ENCODE results near the gene ANP32B. TPM values are rescaled to one million over a fixed set of nuclear protein-coding genes. Genes with fewer than 3 reads are reported as not detected.

Gene ANP32B
- total and polyA plus RNA-seq, 2 experiments from 2014 or later, result 13.1 to 114 TPM

GRCh38 chr9:97992219-97992618 is 9.1 kb downstream of the ANP32B start:
- no peak overlapping the region for H3K4me2 ChIP-seq
- Mint-ChIP-seq H3K36me3 (ENCODE audit: low read depth) (peaks cover 19% of the 10 kb centered on the region; the same call in 2 of the 3 replicates), H3K27ac (no peak overlapping the region), H3K4me3 (no peak overlapping the region), H3K9me3 (no peaks in the 10 kb centered on the region), H3K4me1 (peaks cover 11% of the 10 kb centered on the region), H3K27me3 (ENCODE audit: insufficient read depth, low read depth, poor library complexity) (no peaks in the 10 kb centered on the region)
- H3K4me3 ChIP-seq, result no peak overlapping the region
- no peak overlapping the region for H3K27ac ChIP-seq (ENCODE audit: low read depth)
- no peaks in the 10 kb centered on the region for H3F3A ChIP-seq (replicated peaks; ENCODE audit: low read depth)
- H3K9me2 ChIP-seq (ENCODE audit: insufficient read depth), result no peaks in the 10 kb centered on the region
- peaks cover 16% of the 10 kb centered on the region for H3K36me3 ChIP-seq (ENCODE audit: insufficient read depth)
- DNase-seq (ENCODE audit: low spot score) (no peak), ATAC-seq (no peak)
- peaks cover 85% of the 10 kb centered on the region for H3K79me2 ChIP-seq (replicated peaks; ENCODE audit: insufficient read depth)
- TF ChIP-seq JUNB (IDR thresholded peaks at IDR 0.05; ENCODE audit: unreplicated experiment) (no peak), EZH2 (IDR thresholded peaks at IDR 0.05; ENCODE audit: low read depth, unreplicated experiment) (no peak), ETS1 (IDR thresholded peaks at IDR 0.05) (no peak), CREB1 (CRISPR knock-in tag; IDR thresholded peaks at IDR 0.05; ENCODE audit: low read depth) (no peak), ZNF462 (CRISPR knock-in tag; IDR thresholded peaks at IDR 0.05) (no peak), ZNF114 (CRISPR knock-in tag; IDR thresholded peaks at IDR 0.05) (no peak), POLR2AphosphoS5 (IDR thresholded peaks at IDR 0.05; ENCODE audit: low read depth) (no peak), NANOG (IDR thresholded peaks at IDR 0.05; ENCODE audit: borderline replicate concordance) (no peak), EZH2phosphoT487 (IDR thresholded peaks at IDR 0.05; ENCODE audit: unreplicated experiment) (no peak), ZNF331 (CRISPR knock-in tag; IDR thresholded peaks at IDR 0.05; ENCODE audit: low read depth) (no peak), STAT1 (IDR thresholded peaks at IDR 0.05; ENCODE audit: unreplicated experiment) (no peak)
- TF ChIP-seq, protein P1, sequence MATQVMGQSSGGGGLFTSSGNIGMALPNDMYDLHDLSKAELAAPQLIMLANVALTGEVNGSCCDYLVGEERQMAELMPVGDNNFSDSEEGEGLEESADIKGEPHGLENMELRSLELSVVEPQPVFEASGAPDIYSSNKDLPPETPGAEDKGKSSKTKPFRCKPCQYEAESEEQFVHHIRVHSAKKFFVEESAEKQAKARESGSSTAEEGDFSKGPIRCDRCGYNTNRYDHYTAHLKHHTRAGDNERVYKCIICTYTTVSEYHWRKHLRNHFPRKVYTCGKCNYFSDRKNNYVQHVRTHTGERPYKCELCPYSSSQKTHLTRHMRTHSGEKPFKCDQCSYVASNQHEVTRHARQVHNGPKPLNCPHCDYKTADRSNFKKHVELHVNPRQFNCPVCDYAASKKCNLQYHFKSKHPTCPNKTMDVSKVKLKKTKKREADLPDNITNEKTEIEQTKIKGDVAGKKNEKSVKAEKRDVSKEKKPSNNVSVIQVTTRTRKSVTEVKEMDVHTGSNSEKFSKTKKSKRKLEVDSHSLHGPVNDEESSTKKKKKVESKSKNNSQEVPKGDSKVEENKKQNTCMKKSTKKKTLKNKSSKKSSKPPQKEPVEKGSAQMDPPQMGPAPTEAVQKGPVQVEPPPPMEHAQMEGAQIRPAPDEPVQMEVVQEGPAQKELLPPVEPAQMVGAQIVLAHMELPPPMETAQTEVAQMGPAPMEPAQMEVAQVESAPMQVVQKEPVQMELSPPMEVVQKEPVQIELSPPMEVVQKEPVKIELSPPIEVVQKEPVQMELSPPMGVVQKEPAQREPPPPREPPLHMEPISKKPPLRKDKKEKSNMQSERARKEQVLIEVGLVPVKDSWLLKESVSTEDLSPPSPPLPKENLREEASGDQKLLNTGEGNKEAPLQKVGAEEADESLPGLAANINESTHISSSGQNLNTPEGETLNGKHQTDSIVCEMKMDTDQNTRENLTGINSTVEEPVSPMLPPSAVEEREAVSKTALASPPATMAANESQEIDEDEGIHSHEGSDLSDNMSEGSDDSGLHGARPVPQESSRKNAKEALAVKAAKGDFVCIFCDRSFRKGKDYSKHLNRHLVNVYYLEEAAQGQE (IDR thresholded peaks at IDR 0.05; ENCODE audit: unreplicated experiment), result no peak
- TF ChIP-seq, protein P2, sequence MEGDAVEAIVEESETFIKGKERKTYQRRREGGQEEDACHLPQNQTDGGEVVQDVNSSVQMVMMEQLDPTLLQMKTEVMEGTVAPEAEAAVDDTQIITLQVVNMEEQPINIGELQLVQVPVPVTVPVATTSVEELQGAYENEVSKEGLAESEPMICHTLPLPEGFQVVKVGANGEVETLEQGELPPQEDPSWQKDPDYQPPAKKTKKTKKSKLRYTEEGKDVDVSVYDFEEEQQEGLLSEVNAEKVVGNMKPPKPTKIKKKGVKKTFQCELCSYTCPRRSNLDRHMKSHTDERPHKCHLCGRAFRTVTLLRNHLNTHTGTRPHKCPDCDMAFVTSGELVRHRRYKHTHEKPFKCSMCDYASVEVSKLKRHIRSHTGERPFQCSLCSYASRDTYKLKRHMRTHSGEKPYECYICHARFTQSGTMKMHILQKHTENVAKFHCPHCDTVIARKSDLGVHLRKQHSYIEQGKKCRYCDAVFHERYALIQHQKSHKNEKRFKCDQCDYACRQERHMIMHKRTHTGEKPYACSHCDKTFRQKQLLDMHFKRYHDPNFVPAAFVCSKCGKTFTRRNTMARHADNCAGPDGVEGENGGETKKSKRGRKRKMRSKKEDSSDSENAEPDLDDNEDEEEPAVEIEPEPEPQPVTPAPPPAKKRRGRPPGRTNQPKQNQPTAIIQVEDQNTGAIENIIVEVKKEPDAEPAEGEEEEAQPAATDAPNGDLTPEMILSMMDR (conservative IDR thresholded peaks at IDR 0.05; ENCODE audit: low read depth in 2 of 2), result no peak
- peaks cover 66% of the 10 kb centered on the region for H4K20me1 ChIP-seq (replicated peaks; ENCODE audit: insufficient read depth)
- peaks cover 2% of the 10 kb centered on the region for H3K27me3 ChIP-seq (ENCODE audit: insufficient read depth)
- 0 out of 2 replicates have a peak, but pooled peaks cover 6% of the 10 kb centered on the region for H3K4me1 ChIP-seq (ENCODE audit: insufficient read depth)
- H2AFZ ChIP-seq, result no peak overlapping the region

All from GM23338 (cell line).